GM18951 (cell line): ENCODE results near the gene BAAT.
"Not testable (repeated sequence)": the region's sequence is repeated elsewhere in the genome, so short reads cannot be mapped to it uniquely, and the experiment has no call there.

Experiments
- POLR2A ChIP-seq: IDR thresholded peaks from 4 replicates; pipeline ENCODE4 v1.6.1; 2011; ENCODE audit warnings: mild to moderate bottlenecking; ENCODE audit not compliant: insufficient read length, insufficient read depth; ENCODE audit errors: extremely low read depth
- in situ Hi-C: fragments of 300-500 bp; cut with MboI; formaldehyde crosslinking; loops from one replicate; pipeline ENCODE4 v1.12.0; 2022; ENCODE audit warnings: low sequenced_read_pairs, mixed read lengths, inconsistent platforms; ENCODE audit not compliant: unreplicated experiment

BAAT gene

DNA sequence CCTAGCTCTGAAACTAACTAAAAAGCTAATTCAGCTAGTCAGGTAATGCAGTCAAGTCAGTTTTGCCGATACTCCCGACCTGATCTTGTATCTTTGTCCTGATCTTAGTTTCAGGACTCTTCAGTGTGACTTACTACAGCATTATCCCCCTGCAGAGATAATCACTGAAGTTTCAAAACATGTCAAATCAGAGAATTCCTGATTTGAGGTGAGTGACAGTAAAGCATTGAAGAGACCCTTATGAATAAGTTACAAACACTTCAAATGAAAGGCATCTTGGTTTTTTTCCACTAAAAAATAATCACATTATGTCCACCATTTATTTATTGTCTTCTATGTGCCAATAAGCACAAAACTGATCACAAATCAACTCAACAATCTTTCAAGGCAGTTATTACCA lies 47.6 kb downstream of the BAAT start:
- in situ Hi-C loops, result no loop called here

DNA sequence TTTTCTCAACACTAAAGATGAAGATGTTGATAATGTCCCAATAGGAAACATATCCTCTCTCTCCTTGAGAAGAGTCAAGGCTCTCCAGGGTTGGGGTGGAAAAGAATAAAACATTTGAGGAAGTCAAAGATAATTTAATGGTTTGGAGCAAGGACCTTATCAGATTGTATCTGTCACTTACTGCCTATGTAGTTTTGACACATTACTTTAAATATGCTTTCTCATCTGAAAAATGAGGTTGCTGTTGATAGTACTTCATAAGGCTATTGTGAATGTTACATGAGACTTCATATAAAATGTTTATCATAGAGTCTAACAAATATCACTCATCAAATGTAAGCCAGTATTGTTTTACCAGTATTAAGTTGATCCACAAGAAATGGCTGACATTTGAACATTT lies 48.7 kb downstream of the BAAT start:
- in situ Hi-C loops, result no loop called here
- TF ChIP-seq POLR2A, result no peak

More for the DNA sequence above, 47.6 kb downstream of the BAAT start:
- TF ChIP-seq POLR2A, result no peak

DNA sequence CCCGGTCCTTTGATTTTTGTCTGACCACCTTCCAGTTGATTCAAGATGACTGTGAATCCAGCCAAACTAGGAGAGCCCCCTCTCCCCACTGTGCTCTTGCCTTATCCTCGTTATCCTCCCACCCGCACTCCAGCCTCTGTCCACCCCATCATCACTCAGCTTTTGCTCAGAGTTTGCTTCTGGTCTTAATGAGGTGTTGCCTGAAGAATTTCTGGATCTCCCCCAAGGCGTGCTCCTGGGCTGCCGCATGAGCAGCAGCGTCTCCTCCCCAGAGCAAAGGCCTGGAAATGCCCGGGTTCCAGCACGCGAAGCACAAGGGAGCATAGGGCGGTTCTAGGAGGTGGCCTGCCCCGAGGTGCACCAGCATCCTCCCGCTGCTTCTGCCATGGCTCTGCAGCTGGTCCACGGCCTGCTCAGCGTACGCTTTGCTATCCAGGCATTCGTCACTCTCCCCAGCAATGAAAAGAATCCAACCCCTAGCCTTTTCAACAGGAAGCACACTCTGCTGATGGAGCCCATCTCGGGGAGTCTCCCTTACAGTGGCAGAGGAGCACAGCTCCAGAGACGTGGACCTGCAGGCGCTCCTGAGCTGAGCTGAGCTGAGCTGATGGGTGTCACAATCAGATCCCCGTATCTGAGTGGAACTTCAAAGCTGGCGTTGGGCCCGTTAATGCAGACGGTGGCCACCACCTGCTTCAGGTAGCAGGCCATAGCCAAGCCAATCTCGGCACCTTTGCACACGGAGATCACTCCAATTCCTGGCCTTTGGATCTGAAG lies 50.7 kb downstream of the BAAT start:
- TF ChIP-seq POLR2A, result no peak
- in situ Hi-C loops, result no loop called here

DNA sequence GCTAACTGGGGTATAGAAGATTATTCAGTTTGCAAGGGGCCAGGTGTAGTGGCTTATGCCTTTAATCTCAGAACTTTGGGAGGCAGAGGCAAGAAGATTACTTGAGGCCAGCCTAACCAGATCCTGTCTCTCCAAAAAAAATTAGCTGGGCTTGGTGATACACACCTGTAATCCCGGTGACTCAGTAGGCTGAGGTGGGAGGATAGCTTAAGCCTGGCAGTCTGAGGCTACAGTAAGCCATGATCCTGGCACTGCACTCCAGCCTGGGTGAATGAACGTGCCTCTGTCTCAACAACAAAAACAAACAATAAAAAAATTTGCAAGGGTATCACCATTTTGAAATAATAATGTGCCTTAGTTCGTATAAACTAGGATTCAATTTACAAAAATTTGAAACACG lies 51.3 kb downstream of the BAAT start:
- in situ Hi-C loops, result no loop called here
- TF ChIP-seq POLR2A, result no peak

DNA sequence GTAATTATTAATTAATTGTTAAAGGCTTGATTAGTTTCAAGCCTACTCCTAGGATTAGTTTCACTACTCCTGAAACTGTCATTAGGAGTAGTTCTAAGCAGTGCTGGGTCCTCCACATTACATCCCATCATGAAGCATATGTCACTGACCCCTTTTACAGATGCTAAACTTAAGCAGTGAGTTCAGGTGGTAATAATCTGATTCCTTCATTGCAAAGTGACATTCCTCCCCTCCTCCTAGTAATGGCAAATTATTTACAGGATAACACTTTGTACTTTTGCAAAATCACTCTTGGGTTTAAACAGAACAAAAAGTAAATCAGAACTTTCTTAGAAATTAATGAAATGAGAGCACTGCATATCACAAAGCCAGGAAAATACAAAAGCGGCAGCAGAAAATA lies 52.4 kb downstream of the BAAT start:
- in situ Hi-C loops, result no loop called here
- TF ChIP-seq POLR2A, result no peak

DNA sequence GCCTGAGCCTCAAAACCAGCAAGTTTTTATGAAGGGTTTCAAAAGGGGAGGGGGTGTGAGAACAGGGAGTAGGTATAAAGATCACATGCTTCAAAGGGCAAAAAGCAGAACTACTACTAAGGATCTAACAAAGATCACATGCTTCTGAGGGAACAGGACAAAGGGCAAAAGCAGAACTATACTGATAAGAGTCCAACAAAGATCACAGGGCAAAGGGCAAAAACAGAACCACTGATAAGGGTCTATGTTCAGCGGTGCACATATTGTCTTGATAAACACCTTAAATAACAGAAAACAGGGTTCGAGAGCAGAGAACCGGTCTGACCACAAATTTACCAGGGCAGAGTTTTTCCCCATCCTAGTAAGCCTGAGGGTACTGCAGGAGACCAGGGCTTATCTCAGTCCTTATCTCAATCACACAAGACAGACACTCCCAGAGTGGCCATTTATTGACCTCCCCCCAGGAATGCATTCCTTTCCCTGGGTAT lies 57.3 kb downstream of the BAAT start:
- in situ Hi-C loops, result not testable (repeated sequence)

DNA sequence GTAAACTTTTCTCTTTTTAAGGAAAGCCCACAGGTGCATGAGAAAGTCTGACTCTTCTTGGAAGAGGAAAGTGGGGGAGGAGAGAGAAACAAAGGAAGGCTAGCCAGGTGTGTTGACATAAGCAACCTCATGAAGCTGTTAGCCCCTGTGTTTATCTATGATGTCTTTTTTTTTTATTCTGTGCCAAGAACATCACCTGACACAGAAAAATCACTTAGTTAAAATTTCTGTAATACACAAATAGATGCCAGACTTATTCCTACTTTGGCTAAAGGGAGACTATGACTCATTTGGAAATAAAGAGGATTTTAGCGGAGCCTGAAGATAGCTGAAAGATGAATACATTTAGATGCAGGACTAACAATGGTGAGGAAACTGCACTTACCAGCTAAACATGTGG lies 58.3 kb downstream of the BAAT start:
- TF ChIP-seq POLR2A, result no peak
- in situ Hi-C loops, result no loop called here

DNA sequence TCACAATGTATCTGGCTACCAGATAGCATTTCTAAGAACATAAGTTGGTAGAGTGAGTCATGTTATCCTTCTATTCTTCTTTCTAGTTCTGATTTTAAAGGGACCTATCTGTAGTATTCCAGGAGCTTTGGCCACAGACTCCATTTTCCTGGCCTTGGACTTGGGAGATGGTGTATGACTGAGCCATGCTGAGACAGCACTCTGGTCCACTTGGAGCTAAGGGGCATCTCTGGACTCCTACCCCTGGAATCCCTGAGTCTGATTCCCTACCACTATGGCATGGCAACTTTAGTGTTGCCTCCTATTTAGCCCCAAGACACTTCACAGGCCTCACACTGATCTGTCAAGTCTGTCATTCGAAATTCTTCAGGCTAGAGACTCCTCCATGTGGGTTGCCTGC lies 58.8 kb downstream of the BAAT start:
- in situ Hi-C loops, result no loop called here
- TF ChIP-seq POLR2A, result no peak

DNA sequence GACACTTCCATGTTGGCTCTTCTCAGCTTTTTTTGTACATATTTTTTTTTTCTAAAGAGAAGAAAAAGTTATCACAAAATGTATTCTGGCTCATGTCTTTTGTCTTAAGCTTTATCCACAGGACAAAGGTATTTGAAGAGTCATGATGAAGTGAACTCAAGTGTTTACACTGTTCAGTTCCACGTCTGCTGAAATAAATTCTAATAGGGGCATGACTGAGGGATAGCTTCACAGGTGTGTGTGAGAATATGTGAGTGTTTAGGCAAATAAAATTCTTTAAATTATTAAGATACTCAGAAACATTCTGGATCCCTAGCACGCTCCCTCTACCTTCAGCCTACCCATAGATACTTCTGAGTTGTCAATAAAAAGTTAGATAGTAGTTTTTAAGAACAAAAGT lies 59.8 kb downstream of the BAAT start:
- in situ Hi-C loops, result no loop called here
- TF ChIP-seq POLR2A, result no peak

DNA sequence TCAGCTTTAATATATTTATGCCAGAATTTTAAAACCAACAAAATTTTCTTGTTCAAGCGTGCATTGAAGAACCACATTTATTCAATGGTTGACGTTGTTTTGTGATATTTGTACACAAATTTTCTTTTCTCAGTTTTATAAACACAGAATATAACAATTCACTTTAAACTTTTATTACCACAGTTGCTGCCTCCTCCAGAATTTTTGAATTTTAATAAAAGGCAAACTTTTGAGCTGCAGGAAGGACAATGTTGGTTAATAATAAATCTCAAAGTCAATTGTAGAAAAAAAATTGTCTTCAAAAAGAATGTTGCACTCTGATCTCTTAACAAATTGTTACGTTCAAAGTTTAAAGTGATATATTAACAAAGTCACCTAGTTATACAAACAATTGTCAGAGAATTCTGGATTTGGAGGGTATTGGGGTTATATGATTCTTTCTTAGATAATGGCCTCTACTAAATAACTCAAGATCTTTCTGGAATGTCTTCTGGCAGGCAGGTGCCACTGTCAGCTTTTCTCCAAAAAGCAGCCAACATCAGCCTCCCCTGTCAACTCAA lies 60.5 kb downstream of the BAAT start:
- no peak for TF ChIP-seq POLR2A
- in situ Hi-C loops, result no loop called here

DNA sequence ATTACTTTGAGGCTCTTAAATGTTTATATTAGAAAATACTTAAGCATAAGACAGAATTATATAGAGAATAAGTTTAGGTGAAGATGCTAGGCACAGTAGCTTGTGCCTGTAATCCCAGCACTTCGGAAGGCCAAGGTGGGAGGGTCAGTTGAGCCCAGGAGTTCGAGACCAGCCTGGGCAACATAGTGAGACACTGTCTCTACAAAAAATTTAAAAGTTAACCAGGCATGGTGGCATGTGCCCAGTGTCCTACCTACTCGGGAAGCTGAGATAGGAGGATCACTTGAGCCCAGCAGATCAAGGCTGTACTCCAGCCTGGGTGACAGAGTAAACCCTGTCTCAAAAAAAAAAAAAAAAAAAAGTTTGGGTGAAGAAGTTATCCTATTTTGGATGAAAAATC lies 61.7 kb downstream of the BAAT start:
- TF ChIP-seq POLR2A, result no peak
- in situ Hi-C loops, result no loop called here

DNA sequence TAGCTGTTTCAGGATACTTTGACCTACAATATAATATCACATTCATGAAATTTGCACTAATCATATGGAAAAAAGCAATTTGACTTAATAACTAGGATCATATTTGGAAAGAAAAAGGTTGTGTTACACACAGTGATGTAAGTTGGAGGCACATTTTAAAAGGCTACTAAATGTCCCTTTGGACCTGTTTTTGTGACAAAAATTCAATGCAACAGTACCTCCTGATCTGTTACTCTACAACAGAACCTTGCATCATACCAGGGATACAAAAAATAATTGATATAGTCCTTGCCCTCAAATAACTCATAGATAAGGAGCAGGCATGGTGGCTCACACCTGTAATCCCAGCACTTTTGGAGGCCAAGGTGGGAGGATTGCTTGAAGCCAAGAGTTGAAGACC lies 67.1 kb downstream of the BAAT start:
- TF ChIP-seq POLR2A, result no peak
- in situ Hi-C loops, result no loop called here

DNA sequence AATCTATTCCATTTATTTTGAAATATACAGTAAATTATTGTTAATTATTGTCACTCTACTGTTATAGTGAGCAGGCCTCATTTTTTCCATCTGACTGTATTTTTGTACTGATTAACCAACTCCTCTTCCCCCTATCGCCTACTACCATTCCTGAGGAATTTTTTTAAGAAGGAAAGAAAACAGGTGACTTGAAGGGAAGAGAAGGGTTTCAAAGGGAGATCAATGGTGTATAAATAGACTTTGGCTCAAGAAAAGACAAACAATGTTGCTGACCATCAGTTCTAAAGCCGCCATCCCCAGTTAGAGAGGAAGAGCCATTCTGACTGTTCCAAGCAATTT lies 69.7 kb downstream of the BAAT start:
- TF ChIP-seq POLR2A, result no peak
- in situ Hi-C loops, result no loop called here

DNA sequence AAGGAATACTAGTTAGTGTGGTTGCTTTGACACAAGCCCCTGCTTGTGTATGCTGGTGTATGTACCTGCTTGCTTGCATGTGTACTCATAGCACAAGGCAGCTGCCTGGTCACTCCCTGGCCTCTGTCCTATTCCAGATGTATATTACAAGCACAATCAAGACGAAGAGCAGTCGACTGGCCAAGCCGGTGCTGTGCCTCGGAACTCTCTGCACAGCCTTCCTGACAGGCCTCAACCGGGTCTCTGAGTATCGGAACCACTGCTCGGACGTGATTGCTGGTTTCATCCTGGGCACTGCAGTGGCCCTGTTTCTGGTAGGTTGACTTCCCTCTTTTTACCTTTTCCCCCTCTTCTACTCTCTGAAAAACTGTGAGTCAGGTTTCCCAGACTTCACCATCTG lies 72.1 kb downstream of the BAAT start:
- in situ Hi-C loops, result no loop called here
- TF ChIP-seq POLR2A, result no peak

DNA sequence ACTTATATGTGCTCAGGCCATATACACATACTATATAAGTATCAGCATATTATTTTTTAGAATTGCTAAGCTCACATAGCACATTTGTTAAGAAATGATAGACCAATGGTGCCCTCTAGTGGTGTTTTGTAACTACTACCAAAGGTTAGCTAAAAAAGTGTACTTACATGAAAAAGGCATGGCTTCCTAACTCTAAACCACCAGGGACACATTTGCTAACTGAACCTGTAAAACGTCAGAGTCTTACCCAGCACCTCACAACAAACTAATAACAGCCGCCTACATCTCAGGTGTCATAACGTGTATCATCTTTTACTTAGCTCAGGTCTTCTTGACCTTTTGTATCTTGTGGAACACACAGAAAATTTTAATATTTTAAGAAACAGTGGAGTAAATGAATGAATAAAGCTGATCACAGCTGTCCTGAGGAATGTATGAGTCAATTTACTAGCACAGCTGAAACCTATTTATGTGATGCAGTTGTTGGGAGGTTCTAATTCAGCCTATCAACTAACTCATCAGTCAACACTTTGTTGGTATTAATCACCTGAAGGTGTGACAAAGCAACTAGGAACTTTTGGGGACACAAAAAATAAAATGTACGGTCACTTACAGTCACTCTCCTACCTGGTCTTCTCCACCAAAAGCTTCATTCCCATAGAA lies 72.9 kb downstream of the BAAT start:
- in situ Hi-C loops, result no loop called here
- no peak for TF ChIP-seq POLR2A

DNA sequence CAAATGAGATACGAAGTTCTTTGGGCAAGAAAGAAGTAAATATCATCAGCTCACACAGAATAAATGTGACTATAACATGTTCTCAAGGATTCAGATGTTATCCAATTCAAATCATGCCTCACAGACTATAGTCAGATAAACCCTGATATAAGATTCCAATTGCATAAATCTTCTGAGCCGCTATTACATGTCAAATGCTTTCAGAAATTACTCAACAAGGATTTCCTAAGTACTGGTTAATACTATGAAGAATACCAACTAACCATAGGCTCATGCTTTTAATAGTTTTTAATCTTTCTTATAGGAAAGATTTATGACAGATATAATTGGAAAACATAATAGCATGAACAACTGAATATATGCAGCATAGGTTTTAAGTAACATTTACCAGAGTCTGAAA lies 73.6 kb downstream of the BAAT start:
- in situ Hi-C loops, result no loop called here

More for the DNA sequence above, 73.6 kb downstream of the BAAT start:
- TF ChIP-seq POLR2A, result no peak
